ENCODE data around the gene HUNK.

HUNK gene

GRCh38 chr21:31967334-31967733 lies 94.5 kb downstream of the HUNK start:
- H3K27ac ChIP-seq, result no peak overlapping the region
- TF ChIP-seq CTCF (conservative IDR thresholded peaks at IDR 0.05) (no peak), ZFX (IDR thresholded peaks at IDR 0.05) (no peak)

- no peak for TF ChIP-seq ZFX (IDR thresholded peaks at IDR 0.05)
- TF ChIP-seq CTCF (conservative IDR thresholded peaks at IDR 0.05), result no peak
- no peak overlapping the region for H3K27ac ChIP-seq
These were observed 99.8 kb downstream of the HUNK start for GRCh38 chr21:31972622-31973021.

DNA sequence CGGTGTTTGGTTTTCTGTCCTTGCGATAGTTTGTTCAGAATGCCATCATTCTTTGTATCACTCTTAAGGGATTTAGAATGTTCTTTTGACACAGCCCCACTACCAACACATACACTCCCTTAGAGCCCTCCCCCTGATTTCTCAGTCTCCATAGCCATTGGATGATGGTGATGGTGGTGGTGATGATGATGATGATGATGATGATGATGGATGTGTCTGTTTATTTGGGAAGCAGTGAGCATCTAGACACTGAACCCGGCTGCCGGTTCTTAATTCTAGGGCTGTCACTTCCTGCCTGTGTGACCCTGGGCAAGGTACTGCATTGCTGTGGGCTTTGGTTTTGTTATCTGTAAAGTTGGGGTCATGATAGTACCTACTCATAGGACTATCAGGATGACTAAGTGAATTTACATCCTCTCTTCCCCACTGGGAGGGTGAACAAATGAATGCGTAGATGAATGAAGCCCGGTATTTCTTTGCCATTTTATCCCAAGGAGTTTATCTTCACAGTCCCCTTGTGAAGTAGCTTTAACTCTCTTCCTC lies 100.7 kb downstream of the HUNK start:
- no peak overlapping the region for H3K27ac ChIP-seq
- TF ChIP-seq CTCF (conservative IDR thresholded peaks at IDR 0.05) (no peak), ZFX (IDR thresholded peaks at IDR 0.05) (no peak)

DNA sequence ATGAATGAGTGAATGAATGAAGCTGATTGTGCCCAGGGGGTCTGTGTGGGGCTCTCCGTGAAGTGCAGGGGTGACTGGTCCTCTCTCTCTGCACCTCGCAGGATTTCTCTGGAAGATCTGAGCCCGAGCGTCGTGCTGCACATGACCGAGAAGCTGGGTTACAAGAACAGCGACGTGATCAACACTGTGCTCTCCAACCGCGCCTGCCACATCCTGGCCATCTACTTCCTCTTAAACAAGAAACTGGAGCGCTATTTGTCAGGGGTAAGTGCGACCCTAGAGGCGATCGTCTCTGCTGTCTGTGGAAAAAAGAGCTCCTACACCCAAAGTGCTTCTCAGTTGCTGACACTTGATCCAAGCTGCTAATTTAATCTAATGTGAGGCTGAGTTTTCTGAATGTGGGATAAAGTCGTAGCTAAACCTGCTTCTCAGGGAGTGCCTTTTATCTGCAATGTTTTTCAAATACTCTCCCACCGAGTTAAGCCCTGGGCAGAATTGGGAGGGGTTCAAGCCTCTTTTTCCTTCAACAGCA lies 101.7 kb downstream of the HUNK start:
- H3K27ac ChIP-seq, result no peak overlapping the region
- TF ChIP-seq CTCF (conservative IDR thresholded peaks at IDR 0.05) (no peak), ZFX (IDR thresholded peaks at IDR 0.05) (no peak)

GRCh38 chr21:31975491-31975890 lies 102.7 kb downstream of the HUNK start:
- H3K27ac ChIP-seq, result no peak overlapping the region
- TF ChIP-seq ZFX (IDR thresholded peaks at IDR 0.05), result no peak
- no peak for TF ChIP-seq CTCF (conservative IDR thresholded peaks at IDR 0.05)

DNA sequence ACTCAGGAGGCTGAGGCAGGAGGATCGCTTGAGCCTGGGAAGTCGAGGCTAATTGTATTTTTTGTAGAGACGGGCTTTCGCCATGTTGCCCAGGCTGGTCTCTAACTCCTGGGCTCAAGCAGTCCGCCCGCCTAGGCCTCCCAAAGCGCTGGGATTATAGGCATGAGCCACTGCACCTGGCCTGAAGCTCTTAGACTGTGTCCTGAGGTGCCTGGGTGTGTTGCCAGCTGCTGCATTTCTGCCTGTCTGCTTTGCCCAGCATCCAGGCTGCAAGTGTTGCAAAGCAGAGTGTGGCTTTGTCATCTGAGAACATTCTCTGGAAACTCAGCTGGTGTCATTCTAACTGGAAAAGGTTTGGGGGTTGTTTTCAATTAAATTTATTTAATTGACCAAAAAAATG lies 105.0 kb downstream of the HUNK start:
- TF ChIP-seq CTCF (conservative IDR thresholded peaks at IDR 0.05) (no peak), ZFX (IDR thresholded peaks at IDR 0.05) (no peak)
- H3K27ac ChIP-seq, result no peak overlapping the region

DNA sequence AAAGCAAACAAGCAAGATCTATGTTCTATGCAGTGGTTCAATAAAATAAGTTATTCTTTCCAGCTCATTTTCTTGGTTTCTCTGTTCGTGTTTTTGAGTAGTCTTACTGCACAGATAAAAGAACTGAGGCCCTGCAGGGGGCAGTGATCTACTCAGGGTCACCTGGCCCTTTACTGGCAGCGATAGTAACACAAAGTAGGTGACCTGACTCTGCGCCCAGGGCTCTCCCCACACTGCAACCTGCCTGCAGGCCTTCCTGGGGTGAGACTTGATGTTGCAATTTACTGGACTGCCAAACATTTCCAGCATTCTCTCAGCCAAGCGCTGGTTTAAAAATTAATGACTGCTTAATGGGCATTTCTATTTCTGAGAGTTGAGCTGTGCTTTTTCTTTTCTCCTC lies 110.3 kb downstream of the HUNK start:
- TF ChIP-seq CTCF (conservative IDR thresholded peaks at IDR 0.05) (no peak), ZFX (IDR thresholded peaks at IDR 0.05) (no peak)
- no peak overlapping the region for H3K27ac ChIP-seq

Measured in C4-2B (cell line).